ENCODE data around the gene FBRSL1.
"Not testable (repeated sequence)": the region's sequence is repeated elsewhere in the genome, so short reads cannot be mapped to it uniquely, and the experiment has no call there.

Gene FBRSL1

GRCh38 chr12:132454193-132454932 is 35.6 kb upstream of the FBRSL1 start:
- DNase-seq, result no peak

DNA sequence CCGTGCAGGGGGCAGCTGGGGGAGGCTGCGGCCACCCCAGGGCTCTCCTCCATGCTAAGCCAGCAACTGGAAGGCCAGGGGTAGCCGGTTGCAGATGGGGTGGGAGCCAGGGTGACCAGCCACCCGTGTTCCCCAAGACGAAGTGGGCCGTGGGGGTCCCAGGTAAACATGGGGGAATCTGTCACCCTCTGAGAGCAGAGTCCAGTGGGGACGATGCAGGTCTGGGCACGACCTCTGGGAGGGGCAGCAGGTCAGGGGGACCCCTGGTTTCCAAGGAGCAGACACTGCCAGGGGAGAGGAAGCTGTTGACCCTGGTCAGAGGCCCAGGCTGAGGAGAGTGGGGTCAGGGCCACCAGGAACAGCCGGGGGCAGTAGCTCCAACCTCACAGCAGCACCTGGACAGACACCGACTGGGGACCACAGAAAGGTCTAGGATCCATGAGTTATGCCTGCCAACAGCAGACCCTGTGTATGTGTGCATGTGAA is 35.0 kb upstream of the FBRSL1 start:
- DNase-seq, result no peak

DNA sequence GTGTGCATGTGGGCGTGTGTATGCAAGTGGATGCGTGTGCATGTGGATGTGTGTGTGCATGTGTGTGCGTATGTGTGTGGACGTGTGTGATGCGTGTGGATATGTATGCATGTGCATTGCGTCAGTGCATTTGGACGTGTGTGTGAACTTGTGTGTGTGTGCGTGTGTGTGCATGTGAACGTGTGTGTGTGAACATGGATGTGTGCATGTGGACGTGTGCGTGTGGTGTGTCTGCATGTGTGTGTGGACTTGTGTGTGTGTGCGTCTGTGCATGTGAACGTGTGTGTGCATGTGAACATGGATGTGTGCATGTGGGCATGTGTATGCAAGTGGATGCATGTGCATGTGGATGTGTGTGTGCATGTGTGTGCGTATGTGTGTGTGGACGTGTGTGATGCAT is 34.4 kb upstream of the FBRSL1 start:
- DNase-seq, result no peak

DNA sequence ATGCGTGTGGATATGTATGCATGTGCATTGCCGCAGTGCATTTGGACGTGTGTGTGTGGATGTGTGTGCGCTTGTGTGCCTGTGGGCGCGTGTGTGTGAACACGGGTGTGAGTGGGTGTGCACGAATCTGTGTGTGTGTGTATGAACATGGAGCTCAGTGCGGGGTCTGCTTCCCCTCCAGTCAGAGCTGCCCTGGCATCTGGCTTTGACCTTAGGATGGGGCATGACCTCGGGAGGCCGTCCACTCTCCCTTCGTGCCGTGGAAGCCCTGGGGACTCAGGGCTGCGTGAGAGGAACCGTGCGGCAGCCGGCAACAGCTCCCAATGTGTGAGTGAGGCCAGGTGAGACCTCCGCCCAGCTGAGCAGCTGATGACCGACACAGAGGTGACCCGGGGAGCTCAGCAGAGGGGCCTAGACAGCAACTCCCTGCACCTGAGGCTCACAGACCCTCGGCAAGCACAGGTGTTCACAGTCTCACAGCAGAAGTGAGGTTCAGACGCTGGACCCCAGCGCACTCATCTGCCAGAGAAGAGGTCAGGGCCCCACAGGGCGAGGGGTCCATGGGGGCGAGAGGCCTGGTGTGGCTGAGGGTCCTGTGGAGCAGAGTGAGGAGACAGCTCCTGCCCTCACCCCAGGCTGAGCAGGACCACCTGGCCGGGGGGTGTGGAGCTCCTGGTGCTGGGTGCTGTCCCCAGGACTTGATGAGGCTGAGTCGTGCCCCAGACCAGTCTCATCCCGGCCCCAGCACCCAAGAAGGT is 33.6 kb upstream of the FBRSL1 start:
- DNase-seq, result no peak

- no peak for DNase-seq
These were observed 32.9 kb upstream of the FBRSL1 start for GRCh38 chr12:132456944-132457495.

- DNase-seq, result no peak
These were observed 31.5 kb upstream of the FBRSL1 start for GRCh38 chr12:132458441-132458840.

DNA sequence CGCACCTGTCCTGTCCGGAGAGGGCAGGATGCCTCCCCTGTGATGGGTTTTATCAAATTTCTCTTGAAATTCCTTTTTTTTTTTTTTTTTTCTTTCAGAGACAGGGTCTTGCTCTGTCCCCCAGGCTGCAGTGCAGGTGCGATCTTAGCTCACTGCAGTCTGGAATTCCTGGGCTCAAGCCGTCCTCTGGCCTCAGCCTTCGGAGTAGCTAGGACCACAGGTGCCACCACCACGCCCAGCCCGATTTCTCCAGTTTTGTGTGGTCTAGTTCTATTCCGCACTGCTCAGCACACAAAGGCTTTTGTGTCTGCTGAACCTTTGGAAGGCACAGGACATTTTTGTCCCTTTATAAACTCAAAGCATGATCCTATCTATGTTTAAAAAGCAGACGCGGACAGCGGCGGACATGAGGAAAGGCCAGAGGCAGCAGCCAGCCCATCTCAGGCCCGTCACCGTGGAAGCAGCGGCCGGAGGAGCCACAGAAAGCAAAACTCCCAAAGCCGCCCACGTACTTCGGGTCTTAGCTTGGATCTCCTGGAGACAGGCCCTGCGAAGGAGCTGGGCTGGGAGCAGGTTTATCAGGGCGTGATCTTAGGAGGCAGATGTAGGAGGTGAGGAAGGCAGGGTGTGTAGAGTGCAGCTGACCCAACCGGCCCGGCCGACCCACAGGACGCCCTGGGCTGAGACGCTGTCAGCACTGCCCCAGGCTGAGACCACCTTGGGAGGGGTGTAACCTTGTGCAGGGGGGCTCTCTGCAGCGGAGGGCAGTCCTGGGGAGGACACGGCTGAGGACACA is 30.9 kb upstream of the FBRSL1 start:
- no peak for DNase-seq

- no peak for DNase-seq
These were observed 29.4 kb upstream of the FBRSL1 start for GRCh38 chr12:132460571-132460970.

DNA sequence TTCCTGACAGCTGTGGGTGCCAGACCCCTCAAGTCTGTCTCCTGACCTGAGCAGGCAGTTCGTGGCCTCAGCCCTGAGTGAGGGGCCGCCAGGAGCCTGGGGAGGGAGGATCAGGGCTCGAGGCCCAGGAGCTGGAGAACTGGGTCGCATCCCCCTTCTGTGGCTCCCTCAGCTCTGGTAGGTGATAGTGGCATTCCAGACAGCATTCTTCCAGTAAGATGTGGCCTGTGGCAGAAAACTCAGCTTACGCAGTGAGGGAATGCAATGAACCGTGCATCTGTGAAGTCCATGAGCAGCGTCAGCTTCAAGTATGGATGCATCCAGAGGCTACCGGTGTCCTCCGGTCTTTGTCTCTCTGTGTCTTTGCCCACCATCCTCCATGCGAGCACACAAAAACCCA is 28.4 kb upstream of the FBRSL1 start:
- DNase-seq, result no peak

DNA sequence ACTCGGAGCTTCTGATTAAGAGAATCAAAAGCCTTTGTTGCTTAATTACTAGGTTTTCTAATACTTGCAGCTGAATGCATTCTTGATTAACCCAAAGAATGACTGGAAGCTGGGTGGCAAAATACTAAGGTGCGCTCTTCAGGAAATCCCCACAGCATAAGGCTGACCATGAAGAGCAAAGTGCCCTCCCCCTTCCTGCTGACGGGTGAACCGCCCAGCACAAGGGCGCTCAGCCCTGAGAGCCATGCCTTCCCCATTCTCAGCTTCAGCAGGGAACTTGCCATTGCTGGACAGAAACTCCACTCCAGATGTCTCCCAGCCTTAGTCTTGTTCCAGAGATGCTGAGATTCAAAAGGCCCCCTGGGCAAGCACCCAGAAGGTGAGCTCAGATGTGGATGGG is 27.2 kb upstream of the FBRSL1 start:
- no peak for DNase-seq

DNA sequence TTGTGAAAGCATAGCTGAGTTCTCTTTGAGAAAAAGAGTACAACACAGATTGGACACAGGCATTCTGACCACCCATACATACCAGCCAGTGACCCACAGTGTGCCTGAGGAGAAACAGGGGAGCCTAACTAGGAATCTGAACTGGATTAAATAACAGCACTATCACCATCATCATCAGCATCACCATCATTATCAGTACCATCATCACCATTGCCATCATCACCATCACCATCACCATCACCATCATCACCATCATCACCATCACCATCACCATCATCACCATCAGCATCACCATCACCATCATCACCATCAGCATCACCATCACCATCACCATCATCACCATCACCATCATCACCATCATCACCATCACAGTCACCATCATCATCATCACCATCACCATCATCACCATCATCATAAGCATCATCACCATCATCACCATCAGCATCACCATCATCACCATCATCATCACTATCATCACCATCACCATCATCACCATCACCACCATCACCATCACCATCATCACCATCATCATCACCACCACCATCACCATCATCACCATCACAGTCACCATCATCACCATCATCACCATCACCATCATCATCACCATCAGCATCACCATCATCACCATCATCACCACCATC is 26.5 kb upstream of the FBRSL1 start:
- DNase-seq, result not testable (repeated sequence)

DNA sequence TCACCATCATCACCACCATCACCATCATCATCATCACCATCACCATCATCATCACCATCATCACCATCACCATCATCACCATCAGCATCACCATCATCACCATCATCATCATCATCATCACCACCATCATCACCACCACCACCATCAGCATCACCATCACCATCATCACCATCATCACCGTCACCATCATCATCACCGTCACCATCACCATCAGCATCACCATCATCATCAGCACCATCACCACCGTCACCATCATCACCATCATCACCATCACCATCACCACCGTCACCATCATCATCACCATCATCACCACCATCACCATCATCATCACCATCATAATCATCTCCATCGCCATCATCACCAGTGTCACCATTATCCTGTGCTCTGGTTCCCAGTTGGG is 25.6 kb upstream of the FBRSL1 start:
- DNase-seq, result not testable (repeated sequence)

DNA sequence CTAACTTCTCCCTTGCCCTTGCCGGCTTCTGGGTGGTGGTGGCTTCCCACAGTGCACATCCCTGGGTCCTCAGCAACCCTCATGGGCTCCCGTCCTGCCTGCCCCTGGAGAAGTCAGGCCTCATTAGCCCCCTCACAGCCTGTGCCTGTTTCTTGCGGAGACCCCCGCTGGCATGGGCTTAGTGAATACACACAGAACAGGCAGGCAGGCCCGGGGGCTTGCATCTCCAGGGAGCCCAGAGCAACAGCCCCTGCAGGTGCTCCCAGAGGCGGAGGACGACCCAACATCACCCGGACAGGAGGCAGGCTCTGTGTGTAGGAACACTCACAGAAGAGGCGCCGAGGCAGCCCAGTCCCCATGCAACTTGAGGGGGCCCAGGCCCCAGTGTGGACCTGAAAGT is 25.1 kb upstream of the FBRSL1 start:
- DNase-seq, result no peak

- no peak for DNase-seq
These were observed 24.4 kb upstream of the FBRSL1 start for GRCh38 chr12:132465269-132466190.

DNA sequence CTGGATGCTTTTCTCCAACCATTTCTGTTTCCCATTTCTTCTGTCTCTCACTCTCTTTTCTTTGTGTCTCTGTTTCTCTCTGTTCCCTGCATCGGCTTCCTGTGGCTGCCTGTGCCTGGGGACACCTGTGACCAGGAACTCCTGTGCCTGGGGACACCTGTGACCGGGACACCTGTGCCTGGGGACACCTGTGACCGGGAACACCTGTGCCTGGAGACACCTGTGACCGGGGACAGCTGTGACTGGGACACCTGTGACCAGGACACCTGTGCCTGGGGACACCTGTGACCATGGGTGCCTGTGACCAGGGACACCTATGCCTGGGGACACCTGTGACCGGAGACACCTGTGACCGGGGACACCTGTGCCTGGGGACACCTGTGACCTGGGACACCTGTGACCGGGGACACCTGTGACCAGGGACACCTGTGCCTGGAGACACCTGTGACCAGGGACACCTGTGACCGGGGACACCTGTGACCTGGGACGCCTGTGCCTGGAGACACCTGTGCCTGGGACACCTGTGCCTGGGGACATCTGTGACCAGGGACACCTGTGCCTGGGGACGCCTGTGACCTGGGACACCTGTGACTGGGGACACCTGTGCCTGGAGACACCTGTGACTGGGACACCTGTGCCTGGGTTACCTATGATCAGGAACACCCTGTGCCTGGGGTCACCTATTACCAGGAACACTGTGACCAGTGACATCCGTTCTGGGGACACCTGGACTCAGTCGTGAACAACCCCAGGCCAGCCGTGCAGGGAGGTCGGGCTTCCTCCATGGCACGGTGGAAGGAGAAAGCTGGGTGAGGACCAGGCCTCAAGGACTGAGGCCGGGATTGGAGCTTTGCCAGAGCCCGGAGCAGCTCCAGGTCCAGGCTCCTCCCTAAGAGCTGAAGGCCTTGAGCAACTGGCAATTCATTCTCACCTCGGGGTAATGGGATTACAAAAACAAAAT is 23.4 kb upstream of the FBRSL1 start:
- DNase-seq, result no peak

- no peak for DNase-seq
These were observed 22.4 kb upstream of the FBRSL1 start for GRCh38 chr12:132467511-132467910.

DNA sequence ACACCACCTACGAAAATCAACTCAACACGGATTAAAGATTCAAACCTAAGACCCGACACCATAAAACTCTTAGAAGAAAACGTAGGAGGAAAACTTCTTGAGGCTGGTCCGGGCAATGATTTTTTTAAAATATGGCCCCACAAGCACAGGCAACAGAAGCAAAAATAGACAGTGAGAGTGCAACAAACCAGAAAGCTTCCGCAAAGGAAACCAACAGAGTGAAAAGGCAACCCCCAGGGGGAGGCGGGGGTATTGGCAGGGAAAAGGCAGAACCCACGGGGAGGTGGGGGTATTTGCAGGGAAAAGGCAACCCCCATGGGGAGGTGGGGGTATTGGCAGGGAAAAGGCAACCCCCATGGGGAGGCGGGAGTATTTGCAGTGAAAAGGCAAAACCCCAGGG is 20.5 kb upstream of the FBRSL1 start:
- no peak for DNase-seq

- no peak for DNase-seq
These were observed 19.6 kb upstream of the FBRSL1 start for GRCh38 chr12:132470397-132470796.

- no peak for DNase-seq
These were observed 18.7 kb upstream of the FBRSL1 start for GRCh38 chr12:132471011-132471857.
